GM18498 (cell line): ENCODE data around the gene LIMS4.
"Not testable (repeated sequence)": the region's sequence is repeated elsewhere in the genome, so short reads cannot be mapped to it uniquely, and the experiment has no call there.

ENCODE experiments used
- ATAC-seq: cut with Tn5 transposase; IDR thresholded peaks from one replicate; pipeline ENCODE4 v1.9.1; 2021; ENCODE audit warnings: mild to moderate bottlenecking, moderate library complexity; ENCODE audit not compliant: unreplicated experiment

The LIMS4 gene, protein sequence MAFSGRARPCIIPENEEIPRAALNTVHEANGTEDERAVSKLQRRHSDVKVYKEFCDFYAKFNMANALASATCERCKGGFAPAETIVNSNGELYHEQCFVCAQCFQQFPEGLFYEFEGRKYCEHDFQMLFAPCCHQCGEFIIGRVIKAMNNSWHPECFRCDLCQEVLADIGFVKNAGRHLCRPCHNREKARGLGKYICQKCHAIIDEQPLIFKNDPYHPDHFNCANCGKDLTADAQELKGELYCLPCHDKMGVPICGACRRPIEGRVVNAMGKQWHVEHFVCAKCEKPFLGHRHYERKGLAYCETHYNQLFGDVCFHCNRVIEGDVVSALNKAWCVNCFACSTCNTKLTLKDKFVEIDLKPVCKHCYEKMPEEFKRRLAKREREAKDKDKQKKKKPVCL

DNA sequence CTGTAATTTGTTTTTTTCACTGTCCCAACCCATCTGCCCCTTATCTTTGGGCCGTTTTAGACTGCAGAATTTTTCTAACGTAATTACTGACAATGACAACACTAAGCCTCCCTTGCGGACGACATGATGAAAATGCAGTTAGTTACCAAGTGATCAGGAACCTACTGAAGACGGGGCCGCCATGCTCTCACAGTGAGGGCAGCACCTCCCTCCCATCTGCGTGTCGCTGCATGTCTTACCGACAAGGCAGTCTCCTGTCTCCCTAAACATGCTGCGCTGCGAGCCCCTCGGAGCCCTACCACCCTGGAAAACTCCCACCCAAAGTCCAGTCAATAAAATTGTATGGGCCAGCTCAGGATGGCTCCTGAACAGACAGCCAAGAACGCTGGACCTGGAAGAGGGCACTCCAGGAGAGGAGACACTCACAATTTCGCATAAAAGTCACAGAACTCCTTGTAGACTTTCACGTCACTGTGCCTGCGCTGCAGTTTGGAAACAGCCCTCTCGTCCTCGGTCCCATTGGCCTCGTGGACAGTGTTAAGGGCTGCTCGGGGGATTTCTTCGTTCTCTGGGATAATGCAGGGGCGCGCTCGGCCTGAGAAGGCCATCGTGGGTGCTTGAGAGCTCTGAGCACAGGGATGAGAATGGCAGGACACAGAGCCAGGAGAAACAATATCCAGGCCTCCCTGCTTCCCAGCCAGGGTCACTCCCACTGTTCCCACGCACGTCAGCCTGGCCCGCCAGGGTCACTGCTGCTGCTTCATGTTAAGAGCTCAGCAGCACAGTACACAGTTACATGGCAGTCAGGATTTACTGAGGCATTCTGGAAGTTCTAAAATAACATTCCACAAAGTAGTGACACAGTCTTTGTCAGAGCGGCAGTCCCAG is at the start of gene LIMS4:
TSS of gene LIMS4 (minus strand) at position 646 of the 888 bp plus-strand sequence. CDS start at position 608, 38 bp downstream.
- not testable (repeated sequence) for ATAC-seq

GRCh38 chr2:110499755-110500377 is 27.2 kb upstream of the LIMS4 start:
- peak; percentile 96 for ATAC-seq

DNA sequence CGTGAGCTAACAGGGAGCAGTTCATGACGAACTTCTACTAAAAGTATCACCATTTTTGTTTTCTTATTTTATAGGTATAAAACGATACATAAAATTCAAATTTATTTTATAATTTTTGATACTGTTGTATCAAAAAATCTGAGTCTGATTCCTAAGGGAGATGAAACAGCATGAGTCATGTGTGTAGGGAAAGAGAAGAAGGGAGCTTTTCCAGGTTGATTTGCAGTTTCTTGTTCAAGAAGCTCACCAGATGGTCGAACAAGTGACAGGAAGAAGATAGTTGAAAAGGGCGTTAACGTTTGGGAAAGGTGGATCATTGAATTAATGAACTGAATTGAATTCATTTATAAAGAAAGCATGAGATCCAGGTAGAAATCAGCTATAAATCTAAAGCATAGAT is 23.4 kb upstream of the LIMS4 start:
- ATAC-seq = not testable (repeated sequence)

DNA sequence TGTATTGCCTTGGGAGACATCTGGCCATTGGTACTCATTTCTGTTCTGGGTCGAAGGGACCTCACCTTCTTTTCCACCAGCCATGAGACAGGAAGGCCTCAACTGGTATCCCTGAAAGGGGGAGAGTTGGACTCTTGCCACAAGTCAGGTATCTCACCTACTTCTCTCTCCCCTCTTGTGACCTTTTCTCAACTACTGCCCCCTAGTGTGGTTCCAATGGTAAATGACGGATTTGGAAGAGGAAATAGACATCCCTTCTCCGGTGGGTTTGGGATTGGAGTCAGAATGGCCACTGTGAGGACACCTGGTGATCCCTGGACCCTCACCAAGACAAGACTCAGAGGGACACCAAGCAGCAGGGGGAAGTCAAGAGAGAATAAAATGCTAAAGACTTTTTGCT is 21.9 kb upstream of the LIMS4 start:
- not testable (repeated sequence) for ATAC-seq

DNA sequence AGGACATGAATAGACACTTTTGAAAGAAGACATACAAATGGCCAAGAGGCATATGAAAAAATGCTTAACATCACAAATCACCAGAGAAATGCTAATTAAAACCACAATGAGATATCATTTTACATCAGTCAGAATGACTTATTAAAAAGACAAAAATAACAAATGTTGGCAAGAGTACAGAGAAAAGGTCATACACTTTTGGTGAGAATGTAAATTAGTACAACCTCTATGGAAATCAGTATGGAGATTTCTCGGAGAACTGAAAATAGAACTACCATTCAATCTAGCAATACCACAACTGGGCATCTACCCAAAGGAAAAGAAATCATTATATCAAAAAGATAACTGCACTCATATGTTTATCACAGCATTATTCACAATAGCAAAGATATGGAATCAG is 16.4 kb upstream of the LIMS4 start:
- ATAC-seq = not testable (repeated sequence)

DNA sequence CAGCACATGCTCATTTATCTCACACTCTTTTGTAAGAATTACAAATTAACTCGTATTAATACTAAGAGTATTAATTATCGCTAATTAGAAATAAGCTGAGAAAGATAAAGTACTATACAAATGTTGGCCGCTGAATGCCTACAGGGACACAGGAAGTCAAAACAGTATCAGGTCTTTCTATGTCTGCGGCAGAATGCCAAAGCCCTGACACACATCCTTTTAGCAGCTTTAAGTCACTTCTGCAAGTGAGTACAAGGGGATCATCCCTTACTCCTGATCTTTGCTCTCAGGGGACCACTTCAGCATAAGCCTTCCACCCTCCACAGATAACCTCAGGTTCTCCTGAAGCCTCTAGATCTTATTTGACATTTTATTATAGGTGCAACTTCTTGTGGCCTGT is 10.1 kb upstream of the LIMS4 start:
- not testable (repeated sequence) for ATAC-seq

DNA sequence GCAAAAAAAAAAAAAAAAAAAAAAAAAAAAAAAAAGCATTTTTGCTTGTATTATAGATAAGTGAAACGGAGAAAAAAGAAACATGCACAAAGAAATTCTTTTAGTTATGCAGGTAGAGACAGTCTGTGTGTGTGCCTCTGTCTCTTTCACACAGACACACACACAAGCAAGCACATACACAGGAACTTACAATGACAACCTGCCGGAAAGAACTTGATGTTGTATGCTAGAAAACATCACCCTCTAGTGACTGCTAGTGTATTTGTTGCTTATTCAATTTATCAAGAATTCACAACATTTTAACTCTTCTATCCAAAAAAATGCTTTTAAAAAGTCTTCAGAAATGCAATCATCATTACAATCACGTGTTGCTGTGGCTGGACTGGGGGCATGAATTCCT is 8.6 kb upstream of the LIMS4 start:
- ATAC-seq = not testable (repeated sequence)

DNA sequence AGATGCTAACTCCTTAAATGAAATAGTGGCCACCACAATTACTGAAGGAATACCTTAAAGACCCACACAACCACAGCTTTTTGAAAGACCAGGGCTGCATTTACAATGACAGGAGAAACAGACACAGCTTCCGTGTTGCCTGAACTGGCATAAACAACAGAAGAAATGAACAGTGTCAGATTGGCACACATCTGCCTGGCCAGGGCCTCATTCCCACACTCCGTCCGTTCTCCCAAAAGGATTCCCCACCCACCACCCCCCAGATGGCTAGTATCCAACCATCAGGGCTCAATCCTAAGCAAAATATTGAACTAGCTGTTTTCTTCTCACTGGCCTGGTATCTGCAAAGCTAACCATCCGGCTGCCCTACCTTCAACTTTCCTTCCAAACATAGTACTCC is 7.5 kb upstream of the LIMS4 start:
- ATAC-seq = not testable (repeated sequence)

- not testable (repeated sequence) for ATAC-seq
Observed at GRCh38 chr2:110477370-110477769, 4.8 kb upstream of the LIMS4 start.

DNA sequence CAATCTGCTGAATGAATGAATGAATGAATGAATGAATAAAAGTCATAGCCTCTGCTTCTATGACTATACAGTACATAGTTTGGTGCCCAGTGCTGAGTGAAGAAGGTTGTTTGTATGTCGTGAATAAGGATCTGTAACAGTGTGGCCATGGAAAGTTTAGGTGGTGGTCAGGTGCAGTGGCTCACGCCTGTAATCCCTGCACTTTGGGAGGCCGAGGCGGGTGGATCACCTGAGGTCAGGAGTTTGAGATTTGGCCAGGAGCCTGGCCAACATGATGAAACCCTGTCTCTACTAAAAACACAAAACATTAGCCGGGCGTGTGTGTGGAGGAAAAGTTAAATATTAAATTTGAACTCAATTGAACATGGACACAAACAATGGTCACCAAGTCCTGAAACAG is 4.3 kb upstream of the LIMS4 start:
- not testable (repeated sequence) for ATAC-seq

DNA sequence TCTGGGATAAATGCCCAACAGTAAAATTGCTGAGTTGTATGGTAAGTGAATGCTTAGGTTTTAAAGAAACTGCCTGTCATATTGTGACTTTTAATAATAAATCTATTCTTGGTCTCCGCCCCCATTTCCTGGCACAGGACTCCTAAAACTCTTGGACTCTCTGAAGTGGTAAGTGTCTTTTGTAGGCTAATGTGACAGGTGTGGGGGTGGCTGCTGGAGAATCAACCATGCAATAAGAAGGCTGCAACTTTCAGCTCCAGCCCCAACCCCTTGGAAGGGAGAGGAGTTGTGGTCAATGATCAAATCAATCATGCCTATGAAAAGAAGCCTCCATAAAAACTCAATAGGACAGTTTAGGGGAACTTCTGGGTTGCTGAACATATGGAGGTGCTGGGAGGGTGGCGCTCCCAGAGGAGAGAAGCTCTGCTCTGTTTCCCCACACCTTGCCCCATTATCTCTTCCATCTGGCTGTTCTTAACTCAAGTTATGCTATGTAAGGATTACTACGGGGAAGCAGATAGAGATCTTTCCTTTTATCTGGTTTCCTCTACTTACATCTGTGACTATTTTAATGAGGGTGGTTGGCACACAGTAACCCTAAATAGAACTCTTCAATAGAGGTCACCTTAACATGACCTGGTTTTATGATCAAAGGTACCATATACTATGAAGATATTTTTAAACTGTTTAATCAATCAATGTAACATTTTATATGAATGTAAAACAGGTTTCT is 3.2 kb upstream of the LIMS4 start:
- ATAC-seq = not testable (repeated sequence)

- peak; percentile 98 for ATAC-seq
Observed at GRCh38 chr2:110474898-110475297, 2.3 kb upstream of the LIMS4 start.

DNA sequence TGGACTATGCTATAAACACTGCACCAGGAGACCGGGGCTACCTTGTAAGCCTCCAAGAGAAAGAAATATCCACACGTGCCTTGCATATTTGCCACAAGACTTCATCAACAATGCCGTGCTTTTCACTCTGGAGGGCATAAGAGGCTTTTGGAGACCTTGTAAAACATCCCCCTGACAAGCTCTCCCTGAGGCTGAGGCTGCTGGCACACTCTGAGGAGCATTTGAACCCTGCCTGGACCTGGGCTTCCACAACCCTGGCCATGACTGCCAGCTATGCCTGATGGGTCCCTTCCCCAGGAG is 393 bp upstream of the LIMS4 start:
- ATAC-seq = not testable (repeated sequence)

DNA sequence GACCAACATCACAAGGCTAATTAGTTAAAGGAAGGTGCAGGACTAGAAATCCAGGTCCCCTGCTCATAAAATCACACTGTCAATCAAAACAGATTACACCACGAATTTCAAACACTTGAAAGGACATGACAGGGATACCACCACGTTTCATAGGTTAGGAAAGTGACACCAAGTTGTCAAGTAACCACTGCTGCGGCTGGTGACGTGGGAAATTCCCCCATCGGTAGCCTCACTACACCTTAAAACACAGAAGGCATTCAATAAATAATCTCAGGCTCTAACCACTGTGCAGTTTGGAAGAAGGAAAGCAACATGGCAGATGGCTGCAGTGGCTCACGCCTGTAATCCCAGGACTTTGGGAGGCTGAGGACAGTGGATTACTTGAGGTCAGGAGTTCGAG is 3.7 kb downstream of the LIMS4 start:
- ATAC-seq = not testable (repeated sequence)

GRCh38 chr2:110465312-110465711 is 7.3 kb downstream of the LIMS4 start:
- peak; percentile 86 for ATAC-seq

DNA sequence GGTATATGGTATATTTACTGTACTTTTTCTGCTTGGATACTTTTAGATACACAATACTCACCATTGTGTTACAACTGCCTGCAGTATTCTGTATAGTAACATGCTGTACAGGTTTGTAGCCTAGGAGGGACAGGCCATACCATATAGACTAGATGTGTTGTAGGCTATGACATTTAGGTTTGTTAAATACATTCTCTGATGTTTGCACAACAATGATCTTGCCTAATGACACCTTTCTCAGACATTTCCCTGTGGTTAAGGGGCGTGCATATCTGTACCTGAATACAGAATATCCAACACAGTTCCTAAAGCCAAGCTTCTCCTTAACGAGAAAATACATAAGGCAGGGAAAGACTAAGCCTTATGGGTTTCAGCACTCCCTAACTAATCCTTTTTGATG is 10.2 kb downstream of the LIMS4 start:
- ATAC-seq = not testable (repeated sequence)

DNA sequence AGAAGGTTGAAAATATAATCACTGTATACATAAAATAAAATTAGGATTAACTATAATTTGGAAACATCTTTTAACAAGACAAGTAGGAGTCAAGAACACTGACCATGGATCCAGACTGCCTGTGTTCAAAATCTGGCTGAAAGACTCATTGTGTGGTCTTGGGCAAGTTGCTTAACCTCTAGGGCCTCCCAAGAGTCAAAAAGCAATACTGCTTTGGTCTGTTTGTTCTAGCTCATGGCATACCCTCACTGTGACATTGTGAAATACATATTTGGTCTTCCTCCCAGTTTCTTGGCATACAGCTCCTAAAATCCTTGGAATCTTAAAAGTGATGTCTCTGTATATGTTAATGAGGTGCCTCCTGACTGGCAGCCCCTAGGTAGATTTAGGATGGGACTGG is 12.3 kb downstream of the LIMS4 start:
- ATAC-seq = not testable (repeated sequence)

GRCh38 chr2:110457214-110457590 is 15.4 kb downstream of the LIMS4 start:
- ATAC-seq = not testable (repeated sequence)

GRCh38 chr2:110456291-110457213 is 16.1 kb downstream of the LIMS4 start:
- ATAC-seq = not testable (repeated sequence)
